ENCODE results near the gene CNOT11.
"Not testable (repeated sequence)": the region's sequence is repeated elsewhere in the genome, so short reads cannot be mapped to it uniquely, and the experiment has no call there.

GRCh38 chr2:101239760-101240118 lies 12.9 kb upstream of the CNOT11 start:
- TF ChIP-seq CTCF (optimal IDR thresholded peaks at IDR 0.05 in 1 of 3, IDR thresholded peaks at IDR 0.05 in 1 of 3, conservative IDR thresholded peaks at IDR 0.05 in 1 of 3; ENCODE audit: extremely low read depth in 1 of 3, insufficient read depth in 2 of 3, low read length in 3 of 3); EZH2 (IDR thresholded peaks at IDR 0.05; ENCODE audit: low read length): not testable (repeated sequence)

All from keratinocyte (primary cell).